NT2/D1 (cell line): ENCODE results near the gene TRMT44.

ENCODE experiments used
- YY1 ChIP-seq: IDR thresholded peaks from 2 replicates; pipeline ENCODE4 v1.6.1; 2011; ENCODE audit not compliant: insufficient read length, insufficient read depth
- ZNF274 ChIP-seq: IDR thresholded peaks from 2 replicates; pipeline ENCODE4 v1.6.1; 2011; ENCODE audit warnings: mild to moderate bottlenecking, low read depth, low read length

DNA sequence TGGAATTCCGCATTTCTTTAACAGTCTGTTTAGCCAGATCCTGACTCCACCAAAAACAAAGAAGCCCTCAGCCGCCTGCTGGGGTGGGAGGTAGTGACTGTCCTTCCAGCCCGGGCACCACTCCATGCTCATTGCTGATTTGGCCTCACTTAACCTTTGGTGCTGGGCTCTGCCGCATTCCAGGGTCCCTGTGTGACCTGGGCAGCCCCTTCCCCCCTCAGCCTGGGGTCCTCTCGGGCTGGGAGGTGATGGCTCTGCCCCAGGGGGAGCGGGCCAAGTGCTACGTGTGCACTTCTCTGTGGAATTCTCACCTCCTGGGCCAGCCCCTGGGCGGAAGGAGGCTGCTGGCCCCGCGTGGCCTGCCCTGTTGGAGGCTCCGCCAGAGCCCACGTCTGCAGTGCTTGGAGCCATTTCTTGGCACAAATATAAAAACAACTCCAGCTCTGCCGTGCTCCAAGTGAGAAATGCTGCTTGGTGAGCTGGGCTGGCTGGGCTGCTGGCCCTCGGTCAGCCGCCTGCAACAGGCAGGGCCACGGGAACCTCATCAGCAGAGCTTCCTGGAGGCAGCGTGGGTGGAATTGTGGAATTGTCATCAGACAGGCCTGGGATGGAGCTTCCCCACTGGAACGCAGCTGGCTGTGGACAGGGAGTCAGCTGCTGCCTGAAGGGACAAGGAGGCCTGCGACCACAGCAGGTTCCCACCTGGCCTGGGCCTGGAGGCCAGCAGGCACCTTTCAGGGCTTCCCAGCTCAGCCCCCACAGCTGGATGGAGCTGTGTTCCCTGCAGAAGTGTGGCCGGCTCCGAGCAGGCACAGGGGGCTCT, 66.0 kb downstream of the TRMT44 start:
- TF ChIP-seq YY1 (no peak), ZNF274 (no peak)
